SK-N-SH treated with all-trans-retinoic acid at 6 μM for 48 hours (cell line): ENCODE measurements around the gene ZNF260.

Experiments
- ARNTL ChIP-seq: fragments of 450-650 bp; formaldehyde crosslinking; IDR thresholded peaks from 2 replicates; pipeline ENCODE4 v1.5.0; 2020; ENCODE audit warnings: low read depth, mild to moderate bottlenecking, moderate library complexity, borderline replicate concordance
- BACH2 ChIP-seq: fragments of 250-450 bp; sonication (Bioruptor Pico); IDR thresholded peaks from 2 replicates; pipeline ENCODE4 v1.9.0; 2021; ENCODE audit warnings: mild to moderate bottlenecking, borderline replicate concordance
- ESRRG ChIP-seq: fragments of 250-450 bp; sonication (Bioruptor Pico); IDR thresholded peaks from 2 replicates; pipeline ENCODE4 v1.6.1; 2021; ENCODE audit warnings: mild to moderate bottlenecking
- TSHZ2 ChIP-seq: fragments of 250-450 bp; sonication (Bioruptor Pico); IDR thresholded peaks from 2 replicates; pipeline ENCODE4 v1.5.0; 2020; ENCODE audit warnings: mild to moderate bottlenecking, moderate library complexity
- ZFP30 ChIP-seq: fragments of 450-650 bp; formaldehyde crosslinking; IDR thresholded peaks from 2 replicates; pipeline ENCODE4 v1.5.0; 2022; ENCODE audit warnings: mild to moderate bottlenecking, moderate library complexity
- ZNF70 ChIP-seq: fragments of 450-650 bp; formaldehyde crosslinking; IDR thresholded peaks from 2 replicates; pipeline ENCODE4 v1.5.0; 2020; ENCODE audit warnings: mild to moderate bottlenecking, moderate library complexity

DNA sequence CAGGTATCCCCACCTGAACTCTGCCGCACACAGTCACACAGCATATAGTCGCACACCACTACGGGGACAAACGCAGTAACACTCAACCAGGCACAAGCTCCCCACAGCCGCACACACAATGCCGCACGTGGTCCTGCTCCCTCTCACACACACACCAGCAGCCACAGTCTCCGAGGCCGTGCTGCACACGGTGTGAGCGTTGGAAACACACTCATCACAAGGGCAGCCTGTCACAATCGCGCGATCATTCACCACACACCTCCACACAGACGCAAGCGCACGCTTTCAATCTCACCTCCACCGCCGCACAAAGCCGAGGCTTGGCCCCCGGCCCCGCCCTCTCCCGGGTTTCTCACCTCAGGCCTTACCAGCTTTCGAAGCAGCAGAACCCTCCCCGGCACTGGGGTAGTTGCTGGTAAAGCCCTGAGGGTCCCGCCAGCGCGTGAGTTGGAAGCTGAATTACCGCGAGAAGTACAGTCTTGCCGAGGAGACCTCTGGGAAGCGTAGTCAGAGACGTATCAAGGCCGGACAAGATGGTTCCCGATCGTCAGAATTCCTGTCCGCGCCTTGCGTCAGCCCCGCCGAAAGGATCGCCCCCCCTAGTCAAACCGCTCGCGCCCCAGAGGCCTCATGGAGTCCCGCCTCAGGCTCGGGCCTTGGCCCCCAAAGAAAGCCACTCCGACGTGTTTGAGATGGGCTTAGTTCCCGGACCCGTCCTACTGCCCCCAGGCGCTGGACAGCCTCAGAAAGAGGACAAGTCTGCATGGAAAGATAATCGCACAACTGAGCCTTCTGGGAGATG, 38.8 kb downstream of the ZNF260 start, which contains the start of gene ZNF566:
- no peak for TF ChIP-seq ESRRG
- TF ChIP-seq BACH2 (CRISPR knock-in tag), result no peak
- TF ChIP-seq ZNF70, result no peak
- TF ChIP-seq TSHZ2 (CRISPR knock-in tag), result 0 out of 2 replicates have a peak, but pooled peaks have one; percentile 36
- TF ChIP-seq ARNTL, result no peak
- no peak for TF ChIP-seq ZFP30 (CRISPR knock-in tag)
